GM21786 (cell line): ENCODE measurements around the gene VMP1.

Experiments
- ATAC-seq: cut with Tn5 transposase; IDR thresholded peaks from one replicate; pipeline ENCODE4 v1.9.1; 2021; ENCODE audit not compliant: unreplicated experiment

VMP1 gene

GRCh38 chr17:59707971-59708430, 547 bp downstream of the VMP1 start:
- ATAC-seq = no peak

GRCh38 chr17:59711936-59712335, 4.5 kb downstream of the VMP1 start:
- ATAC-seq = no peak

GRCh38 chr17:59712862-59713261, 5.4 kb downstream of the VMP1 start:
- no peak for ATAC-seq

GRCh38 chr17:59714255-59714654, 6.8 kb downstream of the VMP1 start:
- ATAC-seq = no peak

- no peak for ATAC-seq
Measured at GRCh38 chr17:59716427-59716826, 9.0 kb downstream of the VMP1 start.

GRCh38 chr17:59719526-59719925, 12.1 kb downstream of the VMP1 start:
- ATAC-seq = no peak

GRCh38 chr17:59722623-59723022, 15.2 kb downstream of the VMP1 start:
- no peak for ATAC-seq

- no peak for ATAC-seq
Measured at GRCh38 chr17:59723041-59723440, 15.6 kb downstream of the VMP1 start.

GRCh38 chr17:59723607-59724006, 16.2 kb downstream of the VMP1 start:
- no peak for ATAC-seq

- no peak for ATAC-seq
Measured at GRCh38 chr17:59725691-59726090, 18.2 kb downstream of the VMP1 start.

GRCh38 chr17:59727817-59728533, 20.5 kb downstream of the VMP1 start:
- no peak for ATAC-seq

GRCh38 chr17:59730268-59730834, 22.9 kb downstream of the VMP1 start:
- ATAC-seq = no peak

GRCh38 chr17:59733697-59734096, 26.2 kb downstream of the VMP1 start:
- no peak for ATAC-seq

GRCh38 chr17:59734226-59734625, 26.8 kb downstream of the VMP1 start:
- no peak for ATAC-seq

GRCh38 chr17:59737324-59737723, 29.9 kb downstream of the VMP1 start:
- no peak for ATAC-seq

GRCh38 chr17:59743842-59744241, 36.4 kb downstream of the VMP1 start:
- ATAC-seq = no peak

GRCh38 chr17:59745040-59745439, 37.6 kb downstream of the VMP1 start:
- no peak for ATAC-seq

GRCh38 chr17:59746849-59747445, 39.5 kb downstream of the VMP1 start:
- no peak for ATAC-seq

GRCh38 chr17:59748591-59748990, 41.1 kb downstream of the VMP1 start:
- ATAC-seq = no peak

GRCh38 chr17:59751955-59752413, 44.5 kb downstream of the VMP1 start:
- peak; percentile 46 for ATAC-seq

- no peak for ATAC-seq
Measured at GRCh38 chr17:59752446-59752845, 45.0 kb downstream of the VMP1 start.

GRCh38 chr17:59752922-59753321, 45.5 kb downstream of the VMP1 start:
- no peak for ATAC-seq
